ENCODE data around the gene MAB21L4. TPM values are rescaled to one million over a fixed set of nuclear protein-coding genes. Genes with fewer than 3 reads are reported as not detected.
A peak's percentile ranks its signal among the peaks of the same experiment; 100 is the strongest.

Gene MAB21L4
- total RNA-seq (2021; ENCODE audit: unreplicated experiment) (0.21 TPM), Bru-seq, nascent RNA (percentile 11 among the genes with signal in this experiment), BruChase-seq, experiment 1, labeled RNA remaining after a 2-hour chase (not detected), BruChase-seq, experiment 2, labeled RNA remaining after a 6-hour chase (percentile 8 among the genes with signal in this experiment)
- not detected for polyA plus RNA-seq (2012; ENCODE audit: insufficient read length)
- long read RNA-seq: 0 reads

DNA sequence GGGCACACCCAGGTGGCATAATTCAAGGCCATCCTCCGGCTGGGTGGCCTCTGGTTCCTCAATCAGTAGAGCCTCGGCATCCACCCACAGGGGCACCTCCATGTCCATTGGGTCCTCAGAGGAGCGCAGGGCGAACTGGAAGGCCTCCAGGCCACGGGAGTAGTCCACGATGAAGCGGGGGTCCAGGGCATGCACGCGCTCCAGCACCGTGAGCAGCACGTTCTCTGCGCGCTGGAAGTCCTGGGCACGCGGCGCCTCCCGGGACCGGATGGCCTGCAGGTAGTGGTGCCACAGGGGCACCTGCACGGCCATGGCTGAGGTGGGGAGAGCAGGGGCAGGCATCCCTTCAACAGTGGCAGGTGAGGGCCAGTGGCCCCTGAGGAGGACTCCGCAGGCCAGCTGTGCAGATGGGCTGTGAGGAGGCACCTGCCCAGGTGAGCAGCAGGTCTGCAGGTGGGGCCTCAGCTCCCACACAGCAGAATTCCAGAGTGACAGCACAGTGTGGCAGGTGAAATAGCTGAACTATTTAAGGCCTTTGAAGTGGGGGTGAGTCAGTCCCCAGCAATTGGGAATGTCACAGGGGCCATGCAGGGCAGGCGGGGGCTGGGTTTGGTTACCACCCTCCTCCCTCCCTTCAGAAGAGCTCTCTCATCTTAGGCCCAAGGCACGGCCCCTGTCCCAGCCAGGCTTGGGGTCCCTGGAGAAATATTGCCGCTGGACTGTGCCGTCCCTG, at the start of gene MAB21L4:
TSS of gene MAB21L4 (minus strand) at position 501 of the 733 bp plus-strand sequence. CDS start at position 342, 159 bp downstream.
- DNase-seq (ENCODE audit: low read depth, low spot score) (no peak), ATAC-seq (peak; percentile 9; the same call in 1 of the 2 replicates)
- in situ Hi-C loops (cut with HindIII; ENCODE audit: low pct_unique_long_range_greater_than_20kb, low sequenced_read_pairs) (no loop called here), intact Hi-C loops (cut with micrococcal nuclease; ENCODE audit: unreplicated experiment) (no loop called here)
- Histone ChIP-seq H3K4me3 (ENCODE audit: low read depth in 2 of 2, low read length in 2 of 2) (no peak within 1 kb of the TSS), H3K27ac (ENCODE audit: low read length) (no peak within 1 kb of the TSS), H3K4me1 (ENCODE audit: control insufficient read depth, insufficient read depth, low read length) (peaks cover 6% of the 10 kb centered on the region), H3K36me3 (ENCODE audit: control insufficient read depth, insufficient read depth, low read length) (no peaks in the 10 kb centered on the region), H3K27me3 (ENCODE audit: control insufficient read depth, insufficient read depth, low read length) (no peaks in the 10 kb centered on the region), H3K9me3 (ENCODE audit: control insufficient read depth, insufficient read depth, low read depth, low read length) (no peaks in the 10 kb centered on the region)
- POLR2A ChIA-PET: no interaction called here
- TF ChIP-seq, protein P1, sequence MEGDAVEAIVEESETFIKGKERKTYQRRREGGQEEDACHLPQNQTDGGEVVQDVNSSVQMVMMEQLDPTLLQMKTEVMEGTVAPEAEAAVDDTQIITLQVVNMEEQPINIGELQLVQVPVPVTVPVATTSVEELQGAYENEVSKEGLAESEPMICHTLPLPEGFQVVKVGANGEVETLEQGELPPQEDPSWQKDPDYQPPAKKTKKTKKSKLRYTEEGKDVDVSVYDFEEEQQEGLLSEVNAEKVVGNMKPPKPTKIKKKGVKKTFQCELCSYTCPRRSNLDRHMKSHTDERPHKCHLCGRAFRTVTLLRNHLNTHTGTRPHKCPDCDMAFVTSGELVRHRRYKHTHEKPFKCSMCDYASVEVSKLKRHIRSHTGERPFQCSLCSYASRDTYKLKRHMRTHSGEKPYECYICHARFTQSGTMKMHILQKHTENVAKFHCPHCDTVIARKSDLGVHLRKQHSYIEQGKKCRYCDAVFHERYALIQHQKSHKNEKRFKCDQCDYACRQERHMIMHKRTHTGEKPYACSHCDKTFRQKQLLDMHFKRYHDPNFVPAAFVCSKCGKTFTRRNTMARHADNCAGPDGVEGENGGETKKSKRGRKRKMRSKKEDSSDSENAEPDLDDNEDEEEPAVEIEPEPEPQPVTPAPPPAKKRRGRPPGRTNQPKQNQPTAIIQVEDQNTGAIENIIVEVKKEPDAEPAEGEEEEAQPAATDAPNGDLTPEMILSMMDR (IDR thresholded peaks at IDR 0.05): no peak
- TF ChIP-seq TCF7L2 (IDR thresholded peaks at IDR 0.05; ENCODE audit: low read depth, low read length) (peak; percentile 64), POLR2AphosphoS5 (IDR thresholded peaks at IDR 0.05; ENCODE audit: low read depth, low read length) (no peak), SIN3A (IDR thresholded peaks at IDR 0.05; ENCODE audit: borderline replicate concordance, insufficient read depth, low read depth, low read length) (no peak)
- CTCF ChIA-PET: no interaction called here
- no TSS peak for BruUV-seq (replicated peaks)

DNA sequence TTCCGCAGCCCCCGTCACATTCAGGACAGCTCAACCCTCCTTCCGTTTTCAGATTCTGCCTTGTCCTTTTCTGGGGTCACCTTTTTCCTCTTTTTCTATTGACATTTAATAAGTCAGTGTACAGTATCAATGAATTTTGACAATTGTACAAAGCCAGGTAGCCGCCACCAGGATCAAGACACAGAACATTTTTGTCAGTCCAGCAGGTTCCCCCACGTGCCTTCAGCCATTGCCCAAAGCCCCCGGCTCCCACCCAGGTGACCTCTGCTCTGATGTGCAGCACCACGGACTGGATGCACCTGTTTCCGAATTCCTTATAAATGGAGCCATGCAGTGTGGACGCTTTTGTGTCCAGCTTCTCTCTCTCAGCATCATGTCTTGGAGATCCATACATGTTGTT, 40.1 kb upstream of the MAB21L4 start:
- H3K4me1 ChIP-seq (ENCODE audit: control insufficient read depth, insufficient read depth, low read length): no peaks in the 10 kb centered on the region
- CTCF ChIA-PET: interaction anchor here (0.9 kb wide), 1 partner anchor 16 kb away, joined by 5 read pairs; no protein-coding TSS in a partner anchor
- no peak for ATAC-seq

More for the DNA sequence above, 40.1 kb upstream of the MAB21L4 start:
- BruUV-seq (replicated peaks): no TSS peak
- DNase-seq (ENCODE audit: low read depth, low spot score): no peak
- no peaks in the 10 kb centered on the region for H3K36me3 ChIP-seq (ENCODE audit: control insufficient read depth, insufficient read depth, low read length)
- in situ Hi-C loops (cut with HindIII; ENCODE audit: low pct_unique_long_range_greater_than_20kb, low sequenced_read_pairs): no loop called here
- H3K27me3 ChIP-seq (ENCODE audit: control insufficient read depth, insufficient read depth, low read length): peaks cover 6% of the 10 kb centered on the region
- intact Hi-C loops (cut with micrococcal nuclease; ENCODE audit: unreplicated experiment): no loop called here
- POLR2A ChIA-PET: no interaction called here
- no peak overlapping the region for H3K4me3 ChIP-seq (ENCODE audit: low read depth in 2 of 2, low read length in 2 of 2)
- no peaks in the 10 kb centered on the region; the same call in 1 of the 2 replicates for H3K9me3 ChIP-seq (ENCODE audit: control insufficient read depth, insufficient read depth, low read depth, low read length)
- H3K27ac ChIP-seq (ENCODE audit: low read length): no peak overlapping the region
- no peak for TF ChIP-seq POLR2AphosphoS5 (IDR thresholded peaks at IDR 0.05; ENCODE audit: low read depth, low read length)
- TF ChIP-seq, protein P2, sequence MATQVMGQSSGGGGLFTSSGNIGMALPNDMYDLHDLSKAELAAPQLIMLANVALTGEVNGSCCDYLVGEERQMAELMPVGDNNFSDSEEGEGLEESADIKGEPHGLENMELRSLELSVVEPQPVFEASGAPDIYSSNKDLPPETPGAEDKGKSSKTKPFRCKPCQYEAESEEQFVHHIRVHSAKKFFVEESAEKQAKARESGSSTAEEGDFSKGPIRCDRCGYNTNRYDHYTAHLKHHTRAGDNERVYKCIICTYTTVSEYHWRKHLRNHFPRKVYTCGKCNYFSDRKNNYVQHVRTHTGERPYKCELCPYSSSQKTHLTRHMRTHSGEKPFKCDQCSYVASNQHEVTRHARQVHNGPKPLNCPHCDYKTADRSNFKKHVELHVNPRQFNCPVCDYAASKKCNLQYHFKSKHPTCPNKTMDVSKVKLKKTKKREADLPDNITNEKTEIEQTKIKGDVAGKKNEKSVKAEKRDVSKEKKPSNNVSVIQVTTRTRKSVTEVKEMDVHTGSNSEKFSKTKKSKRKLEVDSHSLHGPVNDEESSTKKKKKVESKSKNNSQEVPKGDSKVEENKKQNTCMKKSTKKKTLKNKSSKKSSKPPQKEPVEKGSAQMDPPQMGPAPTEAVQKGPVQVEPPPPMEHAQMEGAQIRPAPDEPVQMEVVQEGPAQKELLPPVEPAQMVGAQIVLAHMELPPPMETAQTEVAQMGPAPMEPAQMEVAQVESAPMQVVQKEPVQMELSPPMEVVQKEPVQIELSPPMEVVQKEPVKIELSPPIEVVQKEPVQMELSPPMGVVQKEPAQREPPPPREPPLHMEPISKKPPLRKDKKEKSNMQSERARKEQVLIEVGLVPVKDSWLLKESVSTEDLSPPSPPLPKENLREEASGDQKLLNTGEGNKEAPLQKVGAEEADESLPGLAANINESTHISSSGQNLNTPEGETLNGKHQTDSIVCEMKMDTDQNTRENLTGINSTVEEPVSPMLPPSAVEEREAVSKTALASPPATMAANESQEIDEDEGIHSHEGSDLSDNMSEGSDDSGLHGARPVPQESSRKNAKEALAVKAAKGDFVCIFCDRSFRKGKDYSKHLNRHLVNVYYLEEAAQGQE (IDR thresholded peaks at IDR 0.05; ENCODE audit: insufficient read depth in 1 of 2, low read depth in 2 of 2, low read length in 1 of 2): no peak
- no peak for TF ChIP-seq SIN3A (IDR thresholded peaks at IDR 0.05; ENCODE audit: borderline replicate concordance, insufficient read depth, low read depth, low read length)
- no peak for TF ChIP-seq TCF7L2 (IDR thresholded peaks at IDR 0.05; ENCODE audit: low read depth, low read length)
- TF ChIP-seq, protein P1 (IDR thresholded peaks at IDR 0.05): no peak
